ENCODE data around the gene ZNF619.
A peak's percentile ranks its signal among the peaks of the same experiment; 100 is the strongest.

Gene ZNF619

GRCh38 chr3:40477666-40478065 lies 744 bp downstream of the ZNF619 start:
- peaks cover 4% of the 10 kb centered on the region for H3K79me2 ChIP-seq (ENCODE audit: control insufficient read depth, insufficient read depth, low read length, poor library complexity)
- H3K27me3 ChIP-seq (ENCODE audit: insufficient read depth, low read length): no peaks in the 10 kb centered on the region
- H4K91ac ChIP-seq (ENCODE audit: low read depth, low read length): no peak overlapping the region
- H4K12ac ChIP-seq (ENCODE audit: low read depth, low read length): peak overlapping the region; percentile 40
- no peak overlapping the region for H3K14ac ChIP-seq (ENCODE audit: low read length)
- H2AFZ ChIP-seq (ENCODE audit: insufficient read depth, low read length, poor library complexity): no peak overlapping the region
- no peak overlapping the region for H2BK120ac ChIP-seq (ENCODE audit: insufficient read depth, low read length, poor library complexity)
- no peak overlapping the region for H2AK5ac ChIP-seq (ENCODE audit: low read length)
- H3K4me1 ChIP-seq (ENCODE audit: control insufficient read depth in 1 of 2, insufficient read depth in 2 of 2, low read length in 2 of 2): peaks cover 0 to 3% of the 10 kb centered on the region in 2 experiments
- peaks cover 3% of the 10 kb centered on the region in 2 experiments for H3K36me3 ChIP-seq (ENCODE audit: control insufficient read depth in 1 of 2, insufficient read depth in 2 of 2, low read length in 2 of 2)
- H3K18ac ChIP-seq (ENCODE audit: low read length): no peak overlapping the region
- no peak overlapping the region for H3K27ac ChIP-seq (ENCODE audit: low read depth, low read length)
- H3K79me1 ChIP-seq (ENCODE audit: low read length): peaks cover 3% of the 10 kb centered on the region
- H2BK5ac ChIP-seq (ENCODE audit: low read depth, low read length, poor library complexity): no peak overlapping the region
- H3K4me3 ChIP-seq (ENCODE audit: low read depth, low read length): no peak overlapping the region
- H3K4ac ChIP-seq (ENCODE audit: low read depth, low read length): no peak overlapping the region
- H3K23ac ChIP-seq (ENCODE audit: low read length): no peak overlapping the region
- DNase-seq: no peak
- no CpG with 5 or more reads among the region's 4 CpGs for WGBS (ENCODE audit: extremely low coverage, insufficient coverage, insufficient read length)
- H3K9me3 ChIP-seq (ENCODE audit: insufficient read depth, low read depth, low read length): no peaks in the 10 kb centered on the region
- H4K8ac ChIP-seq (ENCODE audit: low read depth, low read length): peak overlapping the region; percentile 1
- H3K9ac ChIP-seq (ENCODE audit: low read length): no peak overlapping the region
- H2BK12ac ChIP-seq (ENCODE audit: low read length): no peak overlapping the region
- H3K4me2 ChIP-seq (ENCODE audit: low read length): peak overlapping the region; percentile 74

DNA sequence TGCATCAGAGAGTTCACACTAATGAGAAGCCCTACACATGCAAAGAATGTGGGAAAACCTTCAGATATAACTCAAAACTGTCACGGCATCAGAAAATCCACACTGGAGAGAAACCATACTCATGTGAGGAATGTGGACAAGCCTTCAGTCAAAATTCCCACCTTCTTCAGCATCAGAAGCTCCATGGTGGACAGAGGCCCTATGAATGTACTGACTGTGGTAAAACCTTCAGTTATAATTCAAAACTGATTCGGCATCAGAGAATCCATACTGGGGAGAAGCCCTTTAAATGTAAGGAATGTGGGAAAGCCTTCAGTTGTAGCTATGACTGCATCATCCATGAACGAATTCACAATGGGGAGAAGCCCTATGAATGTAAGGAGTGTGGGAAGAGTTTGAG lies 10.2 kb downstream of the ZNF619 start:
- WGBS (ENCODE audit: extremely low coverage, insufficient coverage, insufficient read length): no CpG with 5 or more reads among the region's 3 CpGs
- H2BK120ac ChIP-seq (ENCODE audit: insufficient read depth, low read length, poor library complexity): no peak overlapping the region
- H3K4me2 ChIP-seq (ENCODE audit: low read length): no peak overlapping the region
- no peak overlapping the region for H4K12ac ChIP-seq (ENCODE audit: low read depth, low read length)
- H2AK5ac ChIP-seq (ENCODE audit: low read length): no peak overlapping the region
- H3K9ac ChIP-seq (ENCODE audit: low read length): no peak overlapping the region
- no peaks in the 10 kb centered on the region for H3K79me2 ChIP-seq (ENCODE audit: control insufficient read depth, insufficient read depth, low read length, poor library complexity)
- H3K9me3 ChIP-seq (ENCODE audit: insufficient read depth, low read depth, low read length): peaks cover 3% of the 10 kb centered on the region
- no peak for DNase-seq
- H2BK12ac ChIP-seq (ENCODE audit: low read length): no peak overlapping the region
- H3K27ac ChIP-seq (ENCODE audit: low read depth, low read length): no peak overlapping the region
- H3K18ac ChIP-seq (ENCODE audit: low read length): no peak overlapping the region
- H2BK5ac ChIP-seq (ENCODE audit: low read depth, low read length, poor library complexity): no peak overlapping the region
- H3K4ac ChIP-seq (ENCODE audit: low read depth, low read length): no peak overlapping the region
- H3K4me1 ChIP-seq (ENCODE audit: control insufficient read depth in 1 of 2, insufficient read depth in 2 of 2, low read length in 2 of 2): no peaks in the 10 kb centered on the region
- no peaks in the 10 kb centered on the region for H3K27me3 ChIP-seq (ENCODE audit: insufficient read depth, low read length)
- H2AFZ ChIP-seq (ENCODE audit: insufficient read depth, low read length, poor library complexity): no peak overlapping the region
- no peak overlapping the region for H3K23ac ChIP-seq (ENCODE audit: low read length)
- peaks cover 8 to 18% of the 10 kb centered on the region in 2 experiments for H3K36me3 ChIP-seq (ENCODE audit: control insufficient read depth in 1 of 2, insufficient read depth in 2 of 2, low read length in 2 of 2)
- H4K91ac ChIP-seq (ENCODE audit: low read depth, low read length): no peak overlapping the region
- no peak overlapping the region for H3K14ac ChIP-seq (ENCODE audit: low read length)
- H3K79me1 ChIP-seq (ENCODE audit: low read length): no peaks in the 10 kb centered on the region
- no peak overlapping the region for H4K8ac ChIP-seq (ENCODE audit: low read depth, low read length)
- no peak overlapping the region for H3K4me3 ChIP-seq (ENCODE audit: low read depth, low read length)

DNA sequence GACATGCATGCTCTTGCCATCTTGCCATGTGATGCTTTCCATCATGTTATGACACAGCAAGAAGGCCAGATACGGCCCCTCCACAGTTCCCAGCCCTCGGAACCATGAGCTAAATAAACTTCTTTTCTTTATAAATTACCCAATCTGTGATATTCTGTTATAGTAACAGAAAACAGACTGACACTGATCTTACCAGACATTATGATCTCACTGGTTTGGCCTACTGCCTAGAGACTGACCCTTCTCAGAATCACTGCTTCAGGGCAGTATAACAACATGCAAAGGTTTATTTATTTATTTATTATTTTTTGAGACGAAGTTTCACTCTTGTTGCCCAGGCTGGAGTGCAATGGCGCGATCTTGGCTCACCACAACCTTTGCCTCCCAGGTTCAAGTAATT lies 14.0 kb downstream of the ZNF619 start:
- Histone ChIP-seq H2AFZ (ENCODE audit: insufficient read depth, low read length, poor library complexity) (no peak overlapping the region), H3K4me1 (ENCODE audit: control insufficient read depth in 1 of 2, insufficient read depth in 2 of 2, low read length in 2 of 2) (no peaks in the 10 kb centered on the region), H4K91ac (ENCODE audit: low read depth, low read length) (no peak overlapping the region), H2BK120ac (ENCODE audit: insufficient read depth, low read length, poor library complexity) (no peak overlapping the region), H3K9me3 (ENCODE audit: insufficient read depth, low read depth, low read length) (peaks cover 3% of the 10 kb centered on the region), H3K79me1 (ENCODE audit: low read length) (no peaks in the 10 kb centered on the region), H3K23ac (ENCODE audit: low read length) (no peak overlapping the region), H4K12ac (ENCODE audit: low read depth, low read length) (no peak overlapping the region), H3K4ac (ENCODE audit: low read depth, low read length) (no peak overlapping the region), H2BK12ac (ENCODE audit: low read length) (no peak overlapping the region), H3K4me3 (ENCODE audit: low read depth, low read length) (no peak overlapping the region), H2BK5ac (ENCODE audit: low read depth, low read length, poor library complexity) (no peak overlapping the region), H3K18ac (ENCODE audit: low read length) (no peak overlapping the region), H3K27ac (ENCODE audit: low read depth, low read length) (no peak overlapping the region), H3K79me2 (ENCODE audit: control insufficient read depth, insufficient read depth, low read length, poor library complexity) (no peaks in the 10 kb centered on the region), H2AK5ac (ENCODE audit: low read length) (no peak overlapping the region), H3K36me3 (ENCODE audit: control insufficient read depth in 1 of 2, insufficient read depth in 2 of 2, low read length in 2 of 2) (peaks cover 6 to 15% of the 10 kb centered on the region in 2 experiments), H4K8ac (ENCODE audit: low read depth, low read length) (no peak overlapping the region), H3K9ac (ENCODE audit: low read length) (no peak overlapping the region), H3K14ac (ENCODE audit: low read length) (no peak overlapping the region), H3K27me3 (ENCODE audit: insufficient read depth, low read length) (no peaks in the 10 kb centered on the region), H3K4me2 (ENCODE audit: low read length) (no peak overlapping the region)
- WGBS (ENCODE audit: extremely low coverage, insufficient coverage, insufficient read length): no CpG with 5 or more reads among the region's 5 CpGs
- no peak for DNase-seq

DNA sequence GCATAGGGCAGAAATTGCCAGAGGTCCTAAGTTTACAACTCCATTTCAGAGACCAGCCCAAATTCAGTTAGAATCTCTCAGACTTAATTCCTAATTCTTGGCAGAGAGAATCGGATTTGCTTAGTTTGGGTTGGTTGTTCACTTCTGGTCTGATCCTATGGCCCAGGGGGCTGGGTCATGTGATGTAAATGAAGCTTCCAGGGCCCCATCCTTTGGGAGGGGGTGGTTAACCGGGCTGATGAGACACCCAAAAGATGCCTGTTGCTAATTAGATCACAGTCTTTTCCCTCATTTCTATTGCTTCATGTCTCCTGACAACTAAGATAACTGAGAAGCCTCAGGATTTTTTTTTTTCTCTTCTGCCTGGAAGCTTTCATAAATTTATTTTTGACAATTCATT lies 17.8 kb downstream of the ZNF619 start:
- H2AFZ ChIP-seq (ENCODE audit: insufficient read depth, low read length, poor library complexity): no peak overlapping the region
- no peak overlapping the region for H3K9ac ChIP-seq (ENCODE audit: low read length)
- no peaks in the 10 kb centered on the region for H3K79me2 ChIP-seq (ENCODE audit: control insufficient read depth, insufficient read depth, low read length, poor library complexity)
- H4K12ac ChIP-seq (ENCODE audit: low read depth, low read length): no peak overlapping the region
- H3K79me1 ChIP-seq (ENCODE audit: low read length): no peaks in the 10 kb centered on the region
- H4K91ac ChIP-seq (ENCODE audit: low read depth, low read length): no peak overlapping the region
- H3K18ac ChIP-seq (ENCODE audit: low read length): no peak overlapping the region
- H2BK120ac ChIP-seq (ENCODE audit: insufficient read depth, low read length, poor library complexity): no peak overlapping the region
- H3K23ac ChIP-seq (ENCODE audit: low read length): no peak overlapping the region
- H2AK5ac ChIP-seq (ENCODE audit: low read length): no peak overlapping the region
- H3K27ac ChIP-seq (ENCODE audit: low read depth, low read length): no peak overlapping the region
- H3K4me2 ChIP-seq (ENCODE audit: low read length): no peak overlapping the region
- H3K27me3 ChIP-seq (ENCODE audit: insufficient read depth, low read length): no peaks in the 10 kb centered on the region
- no peak overlapping the region for H3K4me3 ChIP-seq (ENCODE audit: low read depth, low read length)
- no peak overlapping the region for H3K14ac ChIP-seq (ENCODE audit: low read length)
- no peaks in the 10 kb centered on the region for H3K9me3 ChIP-seq (ENCODE audit: insufficient read depth, low read depth, low read length)
- H2BK5ac ChIP-seq (ENCODE audit: low read depth, low read length, poor library complexity): no peak overlapping the region
- H3K36me3 ChIP-seq (ENCODE audit: control insufficient read depth in 1 of 2, insufficient read depth in 2 of 2, low read length in 2 of 2): no peaks in the 10 kb centered on the region
- no peak overlapping the region for H3K4ac ChIP-seq (ENCODE audit: low read depth, low read length)
- no peak for DNase-seq
- H3K4me1 ChIP-seq (ENCODE audit: control insufficient read depth in 1 of 2, insufficient read depth in 2 of 2, low read length in 2 of 2): no peaks in the 10 kb centered on the region
- H2BK12ac ChIP-seq (ENCODE audit: low read length): no peak overlapping the region
- no peak overlapping the region for H4K8ac ChIP-seq (ENCODE audit: low read depth, low read length)
- no CpG with 5 or more reads among the region's 2 CpGs for whole genome bisulfite sequencing (ENCODE audit: extremely low coverage, insufficient coverage, insufficient read length)
